ENCODE data around the gene CACNA1D. TPM values are rescaled to one million over a fixed set of nuclear protein-coding genes. Genes with fewer than 3 reads are reported as not detected.

Gene CACNA1D
- total RNA-seq, 1 donor from 2014 or later = 1.9 TPM

GRCh38 chr3:53616321-53616720 lies 121.9 kb downstream of the CACNA1D start:
- Mint-ChIP-seq H3K36me3 (ENCODE audit: low read depth) (no peaks in the 10 kb centered on the region), H3K27me3 (peaks cover 2% of the 10 kb centered on the region), H3K4me1 (peaks cover 27% of the 10 kb centered on the region), H3K9me3 (no peaks in the 10 kb centered on the region), H3K27ac (no peak overlapping the region), H3K4me3 (no peak overlapping the region)
- intact Hi-C loops (cut with micrococcal nuclease) = no loop called here
- ATAC-seq (ENCODE audit: low read depth) (no peak), DNase-seq (no peak)
- POLR2A ChIA-PET = no interaction called here
- CTCF ChIA-PET = no interaction called here
- no peak for TF ChIP-seq CTCF (IDR thresholded peaks at IDR 0.05)

GRCh38 chr3:53616971-53617892 lies 122.8 kb downstream of the CACNA1D start:
- Mint-ChIP-seq H3K27ac (no peak overlapping the region), H3K36me3 (ENCODE audit: low read depth) (no peaks in the 10 kb centered on the region), H3K4me1 (peaks cover 27% of the 10 kb centered on the region), H3K27me3 (peaks cover 2% of the 10 kb centered on the region), H3K9me3 (no peaks in the 10 kb centered on the region), H3K4me3 (no peak overlapping the region)
- CTCF ChIA-PET = no interaction called here
- TF ChIP-seq CTCF (IDR thresholded peaks at IDR 0.05) = no peak
- intact Hi-C loops (cut with micrococcal nuclease) = no loop called here
- DNase-seq (no peak), ATAC-seq (ENCODE audit: low read depth) (no peak)
- POLR2A ChIA-PET = no interaction called here

GRCh38 chr3:53617893-53618523 lies 123.6 kb downstream of the CACNA1D start:
- H3K27ac Mint-ChIP-seq = no peak overlapping the region
- H3K36me3 Mint-ChIP-seq (ENCODE audit: low read depth) = no peaks in the 10 kb centered on the region
- TF ChIP-seq CTCF (IDR thresholded peaks at IDR 0.05) = no peak
- H3K9me3 Mint-ChIP-seq = no peaks in the 10 kb centered on the region
- CTCF ChIA-PET = no interaction called here
- no peak overlapping the region for H3K4me3 Mint-ChIP-seq
- POLR2A ChIA-PET = no interaction called here
- ATAC-seq (ENCODE audit: low read depth) (no peak), DNase-seq (no peak)
- intact Hi-C loops (cut with micrococcal nuclease) = no loop called here
- peaks cover 22% of the 10 kb centered on the region for H3K4me1 Mint-ChIP-seq
- H3K27me3 Mint-ChIP-seq = peaks cover 2% of the 10 kb centered on the region

GRCh38 chr3:53618524-53618906 lies 124.1 kb downstream of the CACNA1D start:
- H3K9me3 Mint-ChIP-seq = no peaks in the 10 kb centered on the region

More at GRCh38 chr3:53618524-53618906, 124.1 kb downstream of the CACNA1D start:
- peaks cover 2% of the 10 kb centered on the region for H3K27me3 Mint-ChIP-seq
- ChIA-PET POLR2A (no interaction called here), CTCF (no interaction called here)
- H3K4me3 Mint-ChIP-seq = no peak overlapping the region
- no peaks in the 10 kb centered on the region for H3K36me3 Mint-ChIP-seq (ENCODE audit: low read depth)
- DNase-seq = no peak
- no peak for ATAC-seq (ENCODE audit: low read depth)
- intact Hi-C loops (cut with micrococcal nuclease) = no loop called here
- no peak for TF ChIP-seq CTCF (IDR thresholded peaks at IDR 0.05)
- H3K4me1 Mint-ChIP-seq = peaks cover 17% of the 10 kb centered on the region
- no peak overlapping the region for H3K27ac Mint-ChIP-seq

Measured in activated B cell treated with CpG ODN at 0.5 μM for 24 hours (primary cell).